HuH-7.5 (cell line): Measurements from ENCODE around the gene SLC6A12.
"Not testable (repeated sequence)": the region's sequence is repeated elsewhere in the genome, so short reads cannot be mapped to it uniquely, and the experiment has no call there.

ENCODE experiments used
- DNase-seq: peaks from one replicate; pipeline ENCODE4 v3.0.0; 2011; ENCODE audit warnings: low spot score

The SLC6A12 gene

DNA sequence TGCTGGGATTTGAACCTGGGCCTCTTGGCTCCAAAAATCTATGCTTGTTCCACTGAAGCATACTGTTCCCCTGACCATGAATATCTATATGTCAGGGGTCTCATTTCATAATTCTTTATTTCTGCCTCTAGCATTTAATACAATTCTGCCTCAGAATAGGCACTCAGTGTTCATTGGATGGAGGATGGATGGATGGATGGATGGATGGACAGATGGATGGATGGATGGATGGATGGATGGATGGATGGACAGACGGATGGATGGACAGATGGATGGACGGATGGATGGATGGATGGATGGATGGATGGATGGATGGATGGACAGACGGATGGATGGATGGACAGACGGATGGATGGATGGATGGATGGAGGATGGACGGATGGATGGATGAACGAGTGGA lies 3.1 kb upstream of the SLC6A12 start:
- DNase-seq = not testable (repeated sequence)

GRCh38 chr12:215116-215515 lies 1.2 kb upstream of the SLC6A12 start:
- DNase-seq = no peak

GRCh38 chr12:213527-213932 lies 427 bp downstream of the SLC6A12 start:
- no peak for DNase-seq

DNA sequence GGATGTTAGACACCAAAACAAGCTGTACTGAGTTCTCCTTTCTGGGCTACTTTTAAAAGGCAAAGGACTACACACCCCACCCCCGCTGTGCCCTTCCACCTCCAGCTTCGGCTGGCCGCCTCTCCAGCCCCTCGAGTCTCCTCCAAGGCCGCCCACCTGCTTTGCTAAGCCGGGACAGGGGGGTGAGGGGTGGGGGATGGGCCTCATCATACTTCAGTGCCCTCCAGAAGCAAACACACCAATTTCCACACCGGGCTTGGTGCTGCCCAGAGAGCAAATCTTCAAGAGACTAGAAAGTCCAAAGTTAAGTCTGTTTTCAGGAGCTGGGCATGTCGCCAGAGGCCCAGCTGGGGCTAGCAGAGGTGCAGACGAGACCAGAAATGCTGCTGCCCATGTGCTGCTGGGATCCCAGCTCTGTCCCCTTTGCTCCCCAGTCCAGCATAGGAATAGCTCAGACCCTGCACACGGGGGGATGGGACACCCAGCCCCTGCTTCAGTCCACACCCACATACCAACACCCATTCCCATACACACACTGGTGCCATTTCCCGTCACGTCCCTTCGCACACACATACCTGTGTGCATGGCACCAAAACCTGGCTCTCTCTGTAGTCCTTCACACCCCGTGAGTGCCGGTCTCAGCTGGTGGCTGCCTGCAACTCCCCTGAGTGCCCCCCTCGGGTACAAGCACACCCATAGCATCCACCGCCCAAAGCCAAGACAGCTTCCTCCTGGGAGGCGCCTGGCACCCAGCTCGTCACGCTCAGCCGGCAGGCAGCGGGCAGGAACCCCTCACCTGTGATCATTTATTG lies 1.0 kb downstream of the SLC6A12 start:
- DNase-seq = no peak

- DNase-seq = no peak
Observed at GRCh38 chr12:212415-212714, 1.6 kb downstream of the SLC6A12 start.

- DNase-seq = no peak
Observed at GRCh38 chr12:211639-212414, 2.1 kb downstream of the SLC6A12 start.

DNA sequence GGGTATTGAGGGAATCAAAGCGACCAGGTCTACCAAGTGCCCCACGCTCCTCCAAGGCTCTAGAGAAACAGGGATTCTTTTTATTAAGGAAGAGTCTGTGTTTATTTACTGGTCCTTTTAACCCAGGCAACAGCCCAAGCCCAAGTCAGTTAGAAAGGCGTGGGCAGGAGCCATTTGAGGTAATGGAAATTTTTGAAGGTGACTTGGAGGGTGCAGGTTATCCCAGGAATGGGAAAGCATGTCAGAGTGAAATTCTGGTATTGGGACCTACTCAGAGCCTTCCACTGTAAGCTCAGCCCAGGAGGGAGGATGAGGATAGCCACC lies 2.9 kb downstream of the SLC6A12 start:
- no peak for DNase-seq

DNA sequence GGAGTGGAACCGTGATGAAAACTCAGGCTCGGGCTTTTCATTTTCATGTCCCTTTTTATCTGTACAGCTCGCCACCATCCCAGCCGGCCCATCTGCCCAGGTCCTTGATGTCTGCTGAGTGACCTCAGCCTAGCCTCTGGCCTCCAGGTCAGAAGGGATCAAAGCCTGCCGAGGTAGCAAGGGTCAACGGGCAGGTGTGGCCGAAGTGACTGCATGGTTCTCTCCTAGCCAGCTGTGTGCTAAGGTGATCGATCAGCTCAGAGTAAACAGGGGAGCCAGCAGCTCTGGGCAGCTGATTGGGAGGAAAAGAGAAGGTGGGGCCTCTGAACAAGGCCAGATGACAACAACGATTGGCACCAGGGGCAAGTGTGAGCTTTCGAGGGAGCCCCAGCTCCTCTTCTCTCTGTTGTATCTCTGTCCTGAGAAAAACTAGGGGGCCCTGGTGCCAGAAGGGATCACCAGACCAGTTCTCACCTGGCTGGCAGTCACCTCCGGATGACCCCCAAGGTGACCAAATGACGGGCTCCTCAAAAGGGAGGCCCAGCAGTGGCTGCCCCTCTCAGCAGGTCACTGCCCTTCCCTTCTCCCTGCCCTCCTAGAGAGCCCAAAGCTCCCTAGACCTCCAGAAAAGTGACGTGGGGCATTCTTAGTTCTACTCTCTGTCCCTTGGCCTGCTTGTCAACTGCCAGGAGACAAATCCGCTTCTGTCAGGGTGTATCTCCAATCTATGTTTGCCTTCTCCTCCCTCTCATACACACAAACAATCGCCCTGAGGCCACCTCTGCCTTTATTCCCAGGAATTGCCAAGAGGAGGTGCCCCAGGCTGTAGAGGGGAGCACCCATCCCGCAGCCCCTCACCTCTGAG lies 3.4 kb downstream of the SLC6A12 start:
- peak; percentile 98 for DNase-seq

DNA sequence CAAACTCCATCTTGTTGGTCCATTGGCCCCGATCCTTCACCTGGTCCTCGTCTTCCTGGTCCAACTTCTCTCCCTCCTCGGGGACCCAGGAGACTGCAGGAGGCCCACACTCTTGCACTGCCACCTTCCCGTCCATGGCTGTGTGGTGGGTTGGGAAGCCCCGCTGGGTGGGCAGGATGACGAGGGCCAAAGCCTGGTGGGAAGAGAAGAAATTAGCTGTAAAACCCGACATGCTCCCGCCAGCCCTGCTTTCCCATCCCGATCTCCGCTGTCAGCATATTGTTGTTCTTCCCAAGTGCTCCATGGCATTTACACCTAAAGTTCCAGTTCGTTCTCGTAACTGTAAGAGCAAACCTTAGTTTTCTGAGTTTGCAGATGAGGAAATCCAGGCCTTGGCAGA lies 4.1 kb downstream of the SLC6A12 start:
- DNase-seq = no peak

DNA sequence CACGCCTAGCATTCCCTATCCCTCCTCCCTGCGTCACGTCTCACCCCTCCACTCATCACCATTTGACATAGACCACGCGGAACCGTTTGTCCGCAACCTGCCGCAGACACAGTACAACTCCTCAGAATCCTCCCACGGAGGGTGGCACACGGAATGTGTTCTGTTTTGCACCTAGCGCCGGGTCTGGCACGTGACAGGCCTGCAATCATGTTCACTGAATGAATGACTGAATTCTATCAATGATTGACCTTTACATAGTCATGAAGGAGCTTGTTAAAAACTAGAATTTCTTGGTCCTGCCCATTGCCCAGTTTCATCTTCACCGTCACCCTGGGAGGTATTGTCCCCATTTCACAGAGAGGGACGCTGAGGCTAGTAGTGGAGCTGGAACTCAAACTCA lies 4.7 kb downstream of the SLC6A12 start:
- DNase-seq = no peak

DNA sequence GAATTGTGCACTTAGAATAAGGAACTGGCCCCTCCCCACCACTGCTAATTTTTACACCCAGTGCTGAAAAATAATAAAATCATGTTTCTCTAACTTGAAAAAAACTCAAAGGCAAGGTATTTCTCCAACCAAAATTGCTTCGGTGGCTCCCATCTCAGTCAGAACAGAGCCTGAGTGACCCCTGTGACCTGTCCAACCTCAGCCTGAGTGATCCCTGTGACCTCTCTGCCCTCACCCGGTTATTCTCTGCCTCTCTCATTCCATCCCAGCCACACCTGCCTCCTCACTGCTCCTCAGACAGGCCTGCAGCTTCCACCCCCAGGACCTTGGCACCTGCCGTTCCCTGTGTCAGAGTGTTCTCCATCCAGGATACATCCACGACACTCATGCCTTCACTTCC lies 5.1 kb downstream of the SLC6A12 start:
- DNase-seq = no peak

DNA sequence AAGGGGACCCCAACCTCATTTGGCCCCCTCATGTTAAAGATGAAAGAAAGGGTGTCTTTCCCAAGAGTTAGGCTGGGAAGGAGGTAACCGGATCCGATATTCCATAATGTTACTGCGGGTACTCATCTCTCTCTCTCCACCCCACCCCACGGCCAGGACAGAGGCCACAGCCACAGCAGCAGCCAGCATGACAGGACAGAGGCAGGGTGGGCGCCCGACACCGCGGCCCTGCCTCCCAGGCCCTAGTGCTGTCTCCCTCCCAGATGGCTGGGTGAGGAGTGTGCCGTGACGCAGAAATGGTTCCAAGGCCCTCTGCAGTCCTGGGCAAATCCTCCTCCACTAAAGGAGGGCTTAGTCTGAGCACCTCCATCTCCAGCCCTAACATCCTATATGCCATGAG lies 6.2 kb downstream of the SLC6A12 start:
- no peak for DNase-seq

- DNase-seq = no peak
Observed at GRCh38 chr12:206746-207440, 7.1 kb downstream of the SLC6A12 start.

- DNase-seq = no peak
Observed at GRCh38 chr12:205026-205425, 8.9 kb downstream of the SLC6A12 start.

DNA sequence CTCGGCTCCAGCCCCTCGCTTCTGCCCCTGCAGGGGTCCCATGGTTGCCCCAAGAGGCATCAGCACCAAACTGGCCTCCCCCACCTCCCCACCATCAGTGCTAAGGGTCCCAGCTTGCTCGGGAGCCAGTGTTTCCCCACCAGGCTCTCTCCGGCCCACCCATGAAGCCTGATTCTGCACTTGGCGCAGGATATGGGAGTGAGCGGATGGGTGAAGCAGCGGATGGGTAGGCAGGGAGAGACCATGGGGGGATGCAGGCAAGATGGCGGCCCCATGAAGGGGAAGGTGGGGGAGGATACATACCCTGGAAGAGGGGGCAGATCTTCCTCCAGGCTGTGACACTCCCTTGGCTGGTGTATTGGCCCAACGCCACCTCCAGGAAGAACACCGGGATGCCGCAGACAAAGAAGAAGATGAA lies 9.7 kb downstream of the SLC6A12 start:
- DNase-seq = no peak

- no peak for DNase-seq
Observed at GRCh38 chr12:203462-204260, 10.3 kb downstream of the SLC6A12 start.

DNA sequence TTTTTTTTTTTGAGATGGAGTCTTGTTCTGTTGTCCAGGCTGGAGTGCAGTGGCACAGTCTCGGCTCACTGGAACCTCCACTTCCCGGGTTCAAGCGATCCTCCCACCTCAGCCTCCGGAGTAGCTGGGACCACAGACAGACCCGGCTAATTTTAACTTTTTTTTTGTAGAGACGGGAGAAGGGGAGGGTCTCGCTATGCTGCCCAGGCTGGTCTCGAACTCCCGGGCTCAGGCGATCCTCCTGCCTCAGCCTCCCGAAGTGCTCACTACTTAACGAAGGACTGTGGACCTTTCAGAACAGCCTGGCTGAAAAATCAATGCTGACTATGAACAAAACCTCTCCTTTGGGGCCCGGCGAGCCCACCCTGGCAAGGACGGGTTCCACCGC lies 10.9 kb downstream of the SLC6A12 start:
- DNase-seq = no peak

- DNase-seq = no peak
Observed at GRCh38 chr12:202081-202731, 11.8 kb downstream of the SLC6A12 start.

DNA sequence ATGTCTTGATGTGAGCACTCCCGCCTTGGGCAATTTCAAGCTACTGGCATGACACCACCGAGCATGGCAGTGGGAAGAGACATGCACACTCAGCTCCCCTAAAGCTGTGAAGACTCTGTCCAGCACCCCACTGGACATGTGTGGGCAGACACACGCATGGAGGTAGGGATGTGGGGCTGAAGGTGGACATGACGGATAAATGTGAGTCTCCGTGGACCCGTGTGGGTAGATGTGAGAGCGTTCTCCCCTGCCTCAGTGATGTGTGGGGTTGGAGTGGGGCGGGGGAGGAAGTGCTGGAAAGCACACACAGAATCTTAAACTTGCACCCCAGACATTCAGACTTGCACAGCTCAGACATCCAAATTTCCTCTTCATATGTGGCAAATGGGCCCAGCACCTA lies 12.6 kb downstream of the SLC6A12 start:
- DNase-seq = no peak

- DNase-seq = no peak
Observed at GRCh38 chr12:198705-199104, 15.3 kb downstream of the SLC6A12 start.
